ENCODE results near the gene ST3GAL2.

DNA sequence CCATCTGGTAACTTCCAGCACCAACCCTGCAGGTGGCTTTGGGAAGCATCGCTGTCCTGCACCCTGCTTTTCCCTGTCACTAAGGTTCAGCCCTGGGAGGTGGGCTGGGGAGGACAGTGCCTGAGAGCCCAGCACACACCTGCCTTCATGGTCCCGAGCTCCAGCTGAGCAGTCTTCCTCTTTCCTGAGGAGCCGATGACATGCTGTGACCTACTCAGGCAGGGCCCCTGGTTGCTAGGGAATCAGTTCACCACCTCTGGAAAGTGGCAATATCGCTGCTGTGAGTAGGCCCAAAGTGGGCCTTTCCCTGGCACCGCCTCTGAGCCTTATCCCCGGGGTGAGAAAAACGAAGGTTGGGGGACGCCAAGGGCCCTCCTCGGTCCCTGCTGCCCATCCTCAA, 17.9 kb downstream of the ST3GAL2 start:
- TF ChIP-seq TOX (CRISPR knock-in tag; IDR thresholded peaks at IDR 0.05; ENCODE audit: borderline replicate concordance) (no peak), ZFP3 (CRISPR knock-in tag; IDR thresholded peaks at IDR 0.05) (no peak), ZC3H10 (CRISPR knock-in tag; IDR thresholded peaks at IDR 0.05) (no peak), RARB (CRISPR knock-in tag; IDR thresholded peaks at IDR 0.05) (no peak), ZNF565 (CRISPR knock-in tag; conservative IDR thresholded peaks at IDR 0.05; ENCODE audit: low read depth) (no peak), ARNTL (CRISPR knock-in tag; IDR thresholded peaks at IDR 0.05; ENCODE audit: borderline replicate concordance, low read depth) (no peak), ZNF8 (CRISPR knock-in tag; IDR thresholded peaks at IDR 0.05) (no peak), ESRRG (CRISPR knock-in tag; IDR thresholded peaks at IDR 0.05) (no peak), ZFP30 (CRISPR knock-in tag; IDR thresholded peaks at IDR 0.05) (no peak), OSR1 (CRISPR knock-in tag; IDR thresholded peaks at IDR 0.05) (no peak)
- TF ChIP-seq, protein P1, sequence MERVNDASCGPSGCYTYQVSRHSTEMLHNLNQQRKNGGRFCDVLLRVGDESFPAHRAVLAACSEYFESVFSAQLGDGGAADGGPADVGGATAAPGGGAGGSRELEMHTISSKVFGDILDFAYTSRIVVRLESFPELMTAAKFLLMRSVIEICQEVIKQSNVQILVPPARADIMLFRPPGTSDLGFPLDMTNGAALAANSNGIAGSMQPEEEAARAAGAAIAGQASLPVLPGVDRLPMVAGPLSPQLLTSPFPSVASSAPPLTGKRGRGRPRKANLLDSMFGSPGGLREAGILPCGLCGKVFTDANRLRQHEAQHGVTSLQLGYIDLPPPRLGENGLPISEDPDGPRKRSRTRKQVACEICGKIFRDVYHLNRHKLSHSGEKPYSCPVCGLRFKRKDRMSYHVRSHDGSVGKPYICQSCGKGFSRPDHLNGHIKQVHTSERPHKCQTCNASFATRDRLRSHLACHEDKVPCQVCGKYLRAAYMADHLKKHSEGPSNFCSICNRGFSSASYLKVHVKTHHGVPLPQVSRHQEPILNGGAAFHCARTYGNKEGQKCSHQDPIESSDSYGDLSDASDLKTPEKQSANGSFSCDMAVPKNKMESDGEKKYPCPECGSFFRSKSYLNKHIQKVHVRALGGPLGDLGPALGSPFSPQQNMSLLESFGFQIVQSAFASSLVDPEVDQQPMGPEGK (CRISPR knock-in tag; IDR thresholded peaks at IDR 0.05; ENCODE audit: borderline replicate concordance): no peak
- TF ChIP-seq, protein P2, sequence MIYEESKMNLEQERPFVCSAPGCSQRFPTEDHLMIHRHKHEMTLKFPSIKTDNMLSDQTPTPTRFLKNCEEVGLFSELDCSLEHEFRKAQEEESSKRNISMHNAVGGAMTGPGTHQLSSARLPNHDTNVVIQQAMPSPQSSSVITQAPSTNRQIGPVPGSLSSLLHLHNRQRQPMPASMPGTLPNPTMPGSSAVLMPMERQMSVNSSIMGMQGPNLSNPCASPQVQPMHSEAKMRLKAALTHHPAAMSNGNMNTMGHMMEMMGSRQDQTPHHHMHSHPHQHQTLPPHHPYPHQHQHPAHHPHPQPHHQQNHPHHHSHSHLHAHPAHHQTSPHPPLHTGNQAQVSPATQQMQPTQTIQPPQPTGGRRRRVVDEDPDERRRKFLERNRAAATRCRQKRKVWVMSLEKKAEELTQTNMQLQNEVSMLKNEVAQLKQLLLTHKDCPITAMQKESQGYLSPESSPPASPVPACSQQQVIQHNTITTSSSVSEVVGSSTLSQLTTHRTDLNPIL (CRISPR knock-in tag; IDR thresholded peaks at IDR 0.05; ENCODE audit: low read depth): no peak
- TF ChIP-seq, protein P3, sequence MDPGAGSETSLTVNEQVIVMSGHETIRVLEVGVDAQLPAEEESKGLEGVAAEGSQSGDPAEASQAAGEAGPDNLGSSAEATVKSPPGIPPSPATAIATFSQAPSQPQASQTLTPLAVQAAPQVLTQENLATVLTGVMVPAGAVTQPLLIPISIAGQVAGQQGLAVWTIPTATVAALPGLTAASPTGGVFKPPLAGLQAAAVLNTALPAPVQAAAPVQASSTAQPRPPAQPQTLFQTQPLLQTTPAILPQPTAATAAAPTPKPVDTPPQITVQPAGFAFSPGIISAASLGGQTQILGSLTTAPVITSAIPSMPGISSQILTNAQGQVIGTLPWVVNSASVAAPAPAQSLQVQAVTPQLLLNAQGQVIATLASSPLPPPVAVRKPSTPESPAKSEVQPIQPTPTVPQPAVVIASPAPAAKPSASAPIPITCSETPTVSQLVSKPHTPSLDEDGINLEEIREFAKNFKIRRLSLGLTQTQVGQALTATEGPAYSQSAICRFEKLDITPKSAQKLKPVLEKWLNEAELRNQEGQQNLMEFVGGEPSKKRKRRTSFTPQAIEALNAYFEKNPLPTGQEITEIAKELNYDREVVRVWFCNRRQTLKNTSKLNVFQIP (CRISPR knock-in tag; IDR thresholded peaks at IDR 0.05; ENCODE audit: borderline replicate concordance, low read depth): no peak

All from SK-N-SH treated with all-trans-retinoic acid at 6 μM for 48 hours (cell line).